HepG2 (cell line): Measurements from ENCODE around the gene TNP2. TPM values are rescaled to one million over a fixed set of nuclear protein-coding genes. Genes with fewer than 3 reads are reported as not detected.

Experiments
- ARNTL ChIP-seq: sonication (generic); formaldehyde crosslinking; IDR thresholded peaks from 2 replicates; pipeline ENCODE4 v1.4.0; 2020; ENCODE audit warnings: mild to moderate bottlenecking, missing genetic modification reagents
- BORCS8-MEF2B ChIP-seq: sonication (generic); formaldehyde crosslinking; IDR thresholded peaks from 2 replicates; pipeline ENCODE4 v1.8.0; 2022; ENCODE audit warnings: mild to moderate bottlenecking, missing genetic modification reagents
- CBX1 ChIP-seq: IDR thresholded peaks from one replicate; pipeline ENCODE4 v1.6.1; 2016; ENCODE audit warnings: antibody characterized with exemption, low read depth
- ETS1 ChIP-seq: sonication (generic); formaldehyde crosslinking; IDR thresholded peaks from 2 replicates; pipeline ENCODE4 v1.4.0; 2020; ENCODE audit warnings: missing genetic modification reagents
- MIER3 ChIP-seq: IDR thresholded peaks from 2 replicates; pipeline ENCODE4 v1.6.1; 2016; ENCODE audit warnings: missing compliant biosample characterization, borderline replicate concordance
- MYC ChIP-seq: sonication (generic); formaldehyde crosslinking; IDR thresholded peaks from 2 replicates; pipeline ENCODE4 v1.9.0; 2021; ENCODE audit warnings: missing genetic modification reagents, borderline replicate concordance
- NFIB ChIP-seq: sonication (generic); formaldehyde crosslinking; IDR thresholded peaks from 2 replicates; pipeline ENCODE4 v1.9.0; 2021; ENCODE audit warnings: missing genetic modification reagents, mild to moderate bottlenecking, borderline replicate concordance
- NR2F1 ChIP-seq, 2 experiments: fragments of 450-650 bp in 1 of 2; formaldehyde crosslinking in 1 of 2; IDR thresholded peaks; 2 replicates each; pipeline versions ENCODE4 v1.5.0 to v1.6.1; 2016 to 2020; ENCODE audit warnings: mild to moderate bottlenecking in 1 of 2, missing compliant biosample characterization in 1 of 2, missing genetic modification reagents in 1 of 2, moderate library complexity in 1 of 2
- PHB2 ChIP-seq: fragments of 450-650 bp; IDR thresholded peaks from 2 replicates; pipeline ENCODE4 v1.6.1; 2018; ENCODE audit not compliant: partially characterized antibody
- SMAD3 ChIP-seq: sonication (generic); formaldehyde crosslinking; IDR thresholded peaks from 2 replicates; pipeline ENCODE4 v1.4.0; 2020; ENCODE audit warnings: missing genetic modification reagents
- SP5 ChIP-seq: IDR thresholded peaks from 2 replicates; pipeline ENCODE4 v1.6.1; 2016; ENCODE audit warnings: low read depth, borderline replicate concordance
- TGIF2 ChIP-seq: IDR thresholded peaks from 2 replicates; pipeline ENCODE4 v1.6.1; 2016; ENCODE audit warnings: control low read depth, missing compliant biosample characterization
- TRIM22 ChIP-seq: fragments of 450-650 bp; IDR thresholded peaks from 2 replicates; pipeline ENCODE4 v1.6.1; 2017
- U2AF2 ChIP-seq: fragments of 200-400 bp; formaldehyde crosslinking; IDR thresholded peaks from 2 replicates; pipeline ENCODE4 v1.6.1; 2017; ENCODE audit warnings: low read depth, mild to moderate bottlenecking, low read length
- YY1 ChIP-seq: IDR thresholded peaks from 2 replicates; pipeline ENCODE4 v1.6.1; 2011; ENCODE audit warnings: low read length, low read depth, moderate library complexity, mild to moderate bottlenecking; ENCODE audit not compliant: insufficient read depth, insufficient replicate concordance
- ZNF20 ChIP-seq: sonication (generic); formaldehyde crosslinking; IDR thresholded peaks from 2 replicates; pipeline ENCODE4 v1.4.0; 2020; ENCODE audit warnings: mild to moderate bottlenecking, moderate library complexity, missing genetic modification reagents
- ZNF260 ChIP-seq: sonication (generic); formaldehyde crosslinking; IDR thresholded peaks from 2 replicates; pipeline ENCODE4 v1.4.0; 2020; ENCODE audit warnings: missing genetic modification reagents, low read depth, mild to moderate bottlenecking, borderline replicate concordance
- ZNF263 ChIP-seq: sonication (generic); formaldehyde crosslinking; IDR thresholded peaks from 2 replicates; pipeline ENCODE4 v1.4.0; 2020; ENCODE audit warnings: missing genetic modification reagents
- ZNF280D ChIP-seq: sonication (generic); formaldehyde crosslinking; IDR thresholded peaks from 2 replicates; pipeline ENCODE4 v1.5.1; 2020; ENCODE audit warnings: mild to moderate bottlenecking, missing genetic modification reagents
- ZNF317 ChIP-seq: sonication (generic); formaldehyde crosslinking; IDR thresholded peaks from 2 replicates; pipeline ENCODE4 v1.5.0; 2020; ENCODE audit warnings: mild to moderate bottlenecking, missing genetic modification reagents
- ZNF337 ChIP-seq: sonication (generic); formaldehyde crosslinking; IDR thresholded peaks from 2 replicates; pipeline ENCODE4 v1.5.1; 2020; ENCODE audit warnings: missing genetic modification reagents, low read depth, mild to moderate bottlenecking, borderline replicate concordance
- ZNF547 ChIP-seq: sonication (generic); formaldehyde crosslinking; IDR thresholded peaks from 2 replicates; pipeline ENCODE4 v1.5.1; 2020; ENCODE audit warnings: mild to moderate bottlenecking, missing genetic modification reagents
- ZNF569 ChIP-seq: sonication (generic); formaldehyde crosslinking; IDR thresholded peaks from 2 replicates; pipeline ENCODE4 v1.5.0; 2020; ENCODE audit warnings: mild to moderate bottlenecking, missing genetic modification reagents, moderate library complexity, borderline replicate concordance
- ZSCAN22 ChIP-seq: sonication (generic); formaldehyde crosslinking; IDR thresholded peaks from 2 replicates; pipeline ENCODE4 v1.4.0; 2020; ENCODE audit warnings: mild to moderate bottlenecking, missing genetic modification reagents
- ZSCAN29 ChIP-seq: sonication (generic); formaldehyde crosslinking; conservative IDR thresholded peaks from 2 replicates; pipeline ENCODE4 v1.4.0; 2020; ENCODE audit warnings: mild to moderate bottlenecking, missing genetic modification reagents
- polyA plus RNA-seq, 8 experiments: library from polyadenylated mRNA; depleted of rRNA in 3 of 8; stranded (reverse) in 7 of 8; unstranded in 1 of 8; fragments of >200 nt; fragmentation: Illumina TruSeq in 4 of 8; extraction: Trizol in 4 of 8; gene quantifications; 2 replicates each; pipeline versions ENCODE4 v1.2.1 to v1.2.3, GENCODE V29; 2011 to 2016; ENCODE audit warnings: low read depth in 4 of 8, missing spikeins in 1 of 8, mixed read lengths in 1 of 8; ENCODE audit not compliant: insufficient read depth in 1 of 8
- total RNA-seq, 5 experiments: library from RNA; depleted of rRNA; stranded (reverse); fragments of >200 nt; fragmentation: Illumina TruSeq; extraction: Trizol; gene quantifications; 2 replicates each; pipeline ENCODE4 v1.2.3, GENCODE V29; 2016; ENCODE audit warnings: low read depth in 1 of 5

The TNP2 gene
- total and polyA plus RNA-seq, 2 of the 13 experiments (the other 11 are each of a cell fraction or from before 2014, with no cell fraction given): not detected

- no peak for TF ChIP-seq ARNTL
- TF ChIP-seq ZNF260 (CRISPR knock-in tag): no peak
- no peak for TF ChIP-seq YY1
- TF ChIP-seq CBX1: peak; percentile 75
- peak; percentile 45 for TF ChIP-seq ZNF263 (CRISPR knock-in tag)
- peak; percentile 50; the same call in 1 of the 2 replicates for TF ChIP-seq SP5 (CRISPR knock-in tag)
- TF ChIP-seq SMAD3: no peak; the same call in 1 of the 2 replicates
- TF ChIP-seq PHB2: no peak
- no peak for TF ChIP-seq ZNF547 (CRISPR knock-in tag)
- TF ChIP-seq ZNF337 (CRISPR knock-in tag): 0 out of 2 replicates have a peak, but pooled peaks have one; percentile 5
- TF ChIP-seq BORCS8-MEF2B: peak; percentile 20; the same call in 1 of the 2 replicates
- TF ChIP-seq MIER3 (CRISPR knock-in tag): peak; percentile 27; the same call in 1 of the 2 replicates
- TF ChIP-seq ZSCAN29 (CRISPR knock-in tag): no peak
- TF ChIP-seq U2AF2: no peak
- no peak for TF ChIP-seq ZNF280D (CRISPR knock-in tag)
- peak; percentile 49 for TF ChIP-seq MYC (CRISPR knock-in tag)
- TF ChIP-seq ZNF20: peak; percentile 44
- no peak for TF ChIP-seq TRIM22
- peak; percentile 71; the same call in 1 of the 2 replicates for TF ChIP-seq ZNF317 (CRISPR knock-in tag)
- no peak; the same call in 1 of the 2 replicates for TF ChIP-seq ZNF569 (CRISPR knock-in tag)
- TF ChIP-seq ZSCAN22 (CRISPR knock-in tag): no peak
- no peak for TF ChIP-seq NR2F1 (CRISPR knock-in tag; IDR thresholded peaks at IDR 0.05)
- peak; percentile 91; the same call in 1 of the 2 replicates for TF ChIP-seq ETS1
- no peak for TF ChIP-seq NFIB (CRISPR knock-in tag)
- TF ChIP-seq TGIF2: no peak; the same call in 1 of the 2 replicates
These were observed 13.1 kb downstream of the TNP2 start, which contains the start of gene SOCS1 (continued) for GRCh38 chr16:11255737-11256660.
